GM23338 (cell line): Measurements from ENCODE around the gene DHX58. TPM values are rescaled to one million over a fixed set of nuclear protein-coding genes. Genes with fewer than 3 reads are reported as not detected.

Source experiments
- ATAC-seq: fragments of 200-7000 bp; cut with Tn5 transposase; 3 replicates; pipeline ENCODE4 v1.9.1; 2020
- DNase-seq: peaks from one replicate; pipeline ENCODE4 v3.0.0-alpha.2; 2015; ENCODE audit warnings: low spot score
- H2AFZ ChIP-seq: fragments of 200-600 bp; sonication (generic); 2 replicates; pipeline ENCODE4 v1.8.0; 2016; ENCODE audit warnings: antibody characterized with exemption, mild to moderate bottlenecking, moderate library complexity
- H3F3A ChIP-seq: fragments of 200-600 bp; sonication (generic); replicated peaks from 2 replicates; pipeline ENCODE4 v1.8.0; 2017; ENCODE audit warnings: antibody characterized with exemption, mixed run types, low read depth
- H3K27ac ChIP-seq: fragments of 200-600 bp; sonication (generic); 2 replicates; pipeline ENCODE4 v1.6.1; 2016; ENCODE audit warnings: low read depth
- H3K27me3 ChIP-seq: fragments of 200-600 bp; sonication (generic); 2 replicates; pipeline ENCODE4 v1.8.0; 2016; ENCODE audit warnings: mild to moderate bottlenecking, mixed run types, moderate library complexity; ENCODE audit not compliant: insufficient read depth
- H3K36me3 ChIP-seq: fragments of 200-600 bp; sonication (generic); 2 replicates; pipeline ENCODE4 v1.8.0; 2016; ENCODE audit warnings: mild to moderate bottlenecking; ENCODE audit not compliant: insufficient read depth
- H3K4me1 ChIP-seq: fragments of 200-600 bp; sonication (generic); 2 replicates; pipeline ENCODE4 v1.8.0; 2016; ENCODE audit warnings: mild to moderate bottlenecking, moderate library complexity; ENCODE audit not compliant: insufficient read depth
- H3K4me2 ChIP-seq: fragments of 200-600 bp; sonication (generic); 2 replicates; pipeline ENCODE4 v1.7.1; 2017; ENCODE audit warnings: mixed run types
- H3K4me3 ChIP-seq: fragments of 200-600 bp; sonication (generic); 2 replicates; pipeline ENCODE4 v1.6.1; 2016; ENCODE audit warnings: mixed run types
- H3K79me2 ChIP-seq: fragments of 200-600 bp; sonication (generic); replicated peaks from 2 replicates; pipeline ENCODE4 v1.8.0; 2017; ENCODE audit warnings: mild to moderate bottlenecking; ENCODE audit not compliant: insufficient read depth
- H3K9me2 ChIP-seq: fragments of 200-600 bp; sonication (generic); 2 replicates; pipeline ENCODE4 v1.8.0; 2017; ENCODE audit not compliant: insufficient read depth
- H4K20me1 ChIP-seq: fragments of 200-600 bp; sonication (generic); replicated peaks from 2 replicates; pipeline ENCODE4 v1.8.0; 2017; ENCODE audit warnings: mild to moderate bottlenecking; ENCODE audit not compliant: insufficient read depth
- H3K27ac Mint-ChIP-seq: 2 replicates; pipeline ENCODE4 v1.8.0; 2020; ENCODE audit warnings: inconsistent platforms, mild to moderate bottlenecking, moderate library complexity, mixed read lengths
- H3K27me3 Mint-ChIP-seq: 3 replicates; pipeline ENCODE4 v1.8.0; 2022; ENCODE audit warnings: low read depth, mild to moderate bottlenecking, moderate library complexity, mixed read lengths, inconsistent platforms; ENCODE audit not compliant: insufficient read depth, poor library complexity
- H3K36me3 Mint-ChIP-seq: 3 replicates; pipeline ENCODE4 v1.8.0; 2021; ENCODE audit warnings: low read depth, mild to moderate bottlenecking, inconsistent platforms, moderate library complexity, mixed read lengths
- H3K4me1 Mint-ChIP-seq: 3 replicates; pipeline ENCODE4 v1.8.0; 2020; ENCODE audit warnings: mild to moderate bottlenecking, inconsistent platforms, mixed read lengths
- H3K4me3 Mint-ChIP-seq: 3 replicates; pipeline ENCODE4 v1.8.0; 2021; ENCODE audit warnings: moderate library complexity, mild to moderate bottlenecking, inconsistent platforms, mixed read lengths
- H3K9me3 Mint-ChIP-seq: 3 replicates; pipeline ENCODE4 v1.8.0; 2020; ENCODE audit warnings: moderate library complexity, mild to moderate bottlenecking, inconsistent platforms, mixed read lengths
- CREB1 ChIP-seq: fragments of 250-450 bp; sonication (Bioruptor Pico); IDR thresholded peaks from 2 replicates; pipeline ENCODE4 v1.5.0; 2020; ENCODE audit warnings: low read depth, mild to moderate bottlenecking, moderate library complexity
- CTCF ChIP-seq, 2 experiments: fragments of 200-600 bp in 1 of 2; sonication (generic) in 1 of 2; conservative IDR thresholded peaks; 2 replicates each; pipeline versions ENCODE4 v1.5.1 to v1.6.1; 2016 to 2017; ENCODE audit warnings: antibody characterized with exemption in 2 of 2, low read depth in 2 of 2, mild to moderate bottlenecking in 2 of 2, moderate library complexity in 1 of 2
- ETS1 ChIP-seq: IDR thresholded peaks from 2 replicates; pipeline ENCODE4 v1.6.1; 2016; ENCODE audit warnings: antibody characterized with exemption
- EZH2 ChIP-seq: fragments of 200-600 bp; sonication (generic); IDR thresholded peaks from one replicate; pipeline ENCODE4 v1.8.0; 2017; ENCODE audit warnings: antibody characterized with exemption, mild to moderate bottlenecking, low read depth; ENCODE audit not compliant: unreplicated experiment
- EZH2phosphoT487 ChIP-seq: fragments of 200-600 bp; sonication (generic); IDR thresholded peaks from one replicate; pipeline ENCODE4 v1.8.1; 2018; ENCODE audit warnings: antibody characterized with exemption; ENCODE audit not compliant: unreplicated experiment
- JUNB ChIP-seq: IDR thresholded peaks from one replicate; pipeline ENCODE4 v1.6.1; 2016; ENCODE audit warnings: antibody characterized with exemption; ENCODE audit not compliant: unreplicated experiment
- NANOG ChIP-seq: IDR thresholded peaks from 2 replicates; pipeline ENCODE4 v1.6.1; 2016; ENCODE audit warnings: antibody characterized with exemption, borderline replicate concordance
- POLR2AphosphoS5 ChIP-seq: IDR thresholded peaks from 2 replicates; pipeline ENCODE4 v1.6.1; 2016; ENCODE audit warnings: antibody characterized with exemption, low read depth
- REST ChIP-seq: IDR thresholded peaks from one replicate; pipeline ENCODE4 v1.6.1; 2018; ENCODE audit warnings: antibody characterized with exemption; ENCODE audit not compliant: unreplicated experiment
- STAT1 ChIP-seq: IDR thresholded peaks from one replicate; pipeline ENCODE4 v1.6.1; 2016; ENCODE audit warnings: antibody characterized with exemption; ENCODE audit not compliant: unreplicated experiment
- ZNF114 ChIP-seq: fragments of 250-450 bp; sonication (Bioruptor Pico); IDR thresholded peaks from 2 replicates; pipeline ENCODE4 v1.5.0; 2020; ENCODE audit warnings: mild to moderate bottlenecking, moderate library complexity
- ZNF331 ChIP-seq: fragments of 250-450 bp; sonication (Bioruptor Pico); IDR thresholded peaks from 2 replicates; pipeline ENCODE4 v1.5.0; 2020; ENCODE audit warnings: low read depth, mild to moderate bottlenecking, moderate library complexity
- ZNF462 ChIP-seq: fragments of 250-450 bp; sonication (Bioruptor Pico); IDR thresholded peaks from 2 replicates; pipeline ENCODE4 v1.5.0; 2020; ENCODE audit warnings: mild to moderate bottlenecking, moderate library complexity
- polyA plus RNA-seq: library from polyadenylated mRNA; unstranded; fragments of >200 nt; fragmentation: Nextera tagmentation; extraction: Ambion mirVana; gene quantifications from 2 replicates; pipeline ENCODE4 v1.2.1, GENCODE V29; 2016
- total RNA-seq: library from RNA; depleted of rRNA; stranded (reverse); fragments of >200 nt; shearing (Covaris generic); gene quantifications from 2 replicates; pipeline ENCODE4 v1.2.3, GENCODE V29; 2014

Gene DHX58
- total and polyA plus RNA-seq, 2 experiments from 2014 or later, result 4.1 to 6.6 TPM

- peaks cover 11% of the 10 kb centered on the region; the same call in 1 of the 2 replicates for H3K27me3 ChIP-seq
These were observed 9.1 kb downstream of the DHX58 start for GRCh38 chr17:42103221-42103954.

More at GRCh38 chr17:42103221-42103954, 9.1 kb downstream of the DHX58 start:
- Histone ChIP-seq H2AFZ (no peak overlapping the region), H3K4me1 (peaks cover 11% of the 10 kb centered on the region), H3K9me2 (no peaks in the 10 kb centered on the region), H3K4me3 (no peak overlapping the region), H3K36me3 (no peaks in the 10 kb centered on the region), H3K27ac (no peak overlapping the region), H4K20me1 (no peaks in the 10 kb centered on the region), H3F3A (0 out of 2 replicates have a peak, but pooled peaks cover 5% of the 10 kb centered on the region), H3K4me2 (no peak overlapping the region), H3K79me2 (no peaks in the 10 kb centered on the region)
- DNase-seq (no peak), ATAC-seq (no peak)
- Mint-ChIP-seq H3K9me3 (no peaks in the 10 kb centered on the region; the same call in 2 of the 3 replicates), H3K27me3 (peaks cover 22% of the 10 kb centered on the region), H3K36me3 (no peaks in the 10 kb centered on the region; the same call in 2 of the 3 replicates), H3K4me1 (peaks cover 13% of the 10 kb centered on the region), H3K27ac (no peak overlapping the region), H3K4me3 (no peak overlapping the region)
- TF ChIP-seq ZNF462 (CRISPR knock-in tag) (no peak), CTCF (conservative IDR thresholded peaks at IDR 0.05; ENCODE audit: low read depth in 2 of 2) (no peak), POLR2AphosphoS5 (no peak), NANOG (no peak), ZNF114 (CRISPR knock-in tag) (no peak), ZNF331 (no peak), EZH2 (no peak), JUNB (no peak), CREB1 (CRISPR knock-in tag) (no peak), STAT1 (no peak), EZH2phosphoT487 (no peak), REST (no peak), ETS1 (no peak)
